ENCODE results near the gene PANK4. TPM values are rescaled to one million over a fixed set of nuclear protein-coding genes. Genes with fewer than 3 reads are reported as not detected.

The PANK4 gene
- total and polyA plus RNA-seq, 9 of the 15 experiments (the other 6 are each of a cell fraction or from before 2014, with no cell fraction given), result 0.93 to 55.6 (median 31.5) TPM

- TF ChIP-seq RBBP5 (IDR thresholded peaks at IDR 0.05; ENCODE audit: borderline replicate concordance, insufficient read depth, low read length, poor library complexity, severe bottlenecking), result no peak
- TF ChIP-seq TFAP4 (CRISPR knock-in tag; IDR thresholded peaks at IDR 0.05; ENCODE audit: borderline replicate concordance), result 0 out of 2 replicates have a peak, but pooled peaks have one; percentile 6
- peak; percentile 63 for TF ChIP-seq USF1 (CRISPR knock-in tag; IDR thresholded peaks at IDR 0.05)
- peak; percentile 92 for TF ChIP-seq MYNN (IDR thresholded peaks at IDR 0.05)
- no peak for TF ChIP-seq MYNN (CRISPR knock-in tag; IDR thresholded peaks at IDR 0.05)
Observed at GRCh38 chr1:2526824-2527555, 594 bp upstream of the PANK4 start (continued).

- H3K27ac ChIP-seq (ENCODE audit: extremely low read depth, low read depth, low read length), result peak overlapping the region; percentile 84
- under 1% methylated on average over 20 of the region's 20 CpGs for WGBS (ENCODE audit: insufficient coverage, low coverage, missing lambda C conversion rate)
- ATAC-seq (peak; percentile 18), DNase-seq (ENCODE audit: extremely low read depth in 1 of 4, low spot score in 3 of 4) (peak in 3 of 4 experiments; percentile 40 to 60 (median 56)), FAIRE-seq (peak; percentile 15)
- H3K9me1 ChIP-seq (ENCODE audit: control insufficient read depth, insufficient read depth, low read length), result peaks cover 18% of the 10 kb centered on the region
- peaks cover 46% of the 10 kb centered on the region for H3K36me3 ChIP-seq (ENCODE audit: control insufficient read depth, insufficient read depth, low read length)
- BruUV-seq (replicated peaks), result no TSS peak
- in situ Hi-C loops (cut with MboI), result loop anchor here (25.0 kb wide), 1 partner anchor 338 kb away; the partner anchor contains the start of gene FAAP20
- intact Hi-C loops (cut with micrococcal nuclease), result no loop called here
- peak overlapping the region; percentile 87 for H3K4me2 ChIP-seq (ENCODE audit: insufficient read depth, low read length)
- peaks cover 24 to 77% of the 10 kb centered on the region in 2 experiments; a peak in 4 of 5 replicates for H3K4me1 ChIP-seq (replicated peaks in 1 of 2; ENCODE audit: control insufficient read depth in 2 of 2, insufficient read depth in 2 of 2, low read length in 2 of 2)
- no peaks in the 10 kb centered on the region for H3K9me3 ChIP-seq (replicated peaks; ENCODE audit: control insufficient read depth, insufficient read depth, low read depth, low read length)
- H2AFZ ChIP-seq (ENCODE audit: low read depth, low read length), result peak overlapping the region; percentile 51; the same call in 1 of the 2 replicates
- CTCF ChIA-PET (ENCODE audit: low intra/inter-chr PET ratio), result no interaction called here
- POLR2A ChIA-PET, result interaction anchor here (0.7 to 2.0 kb wide), 10 partner anchors 8 to 73 kb away, joined by 3 to 11 read pairs (median 5); no protein-coding TSS in a partner anchor
- peaks cover 47% of the 10 kb centered on the region for H3K79me2 ChIP-seq (ENCODE audit: control insufficient read depth, insufficient read depth, low read length)
- peak overlapping the region; percentile 99 for H3K4me3 ChIP-seq
- H4K20me1 ChIP-seq (replicated peaks; ENCODE audit: control insufficient read depth, insufficient read depth, low read length), result peaks cover 43% of the 10 kb centered on the region
- peaks cover 12 to 15% of the 10 kb centered on the region in 2 experiments; a peak in 4 of 5 replicates for H3K27me3 ChIP-seq (ENCODE audit: control insufficient read depth in 2 of 2, insufficient read depth in 2 of 2, low read length in 2 of 2)
- peak overlapping the region; percentile 92 to 97 for H3K9ac ChIP-seq (ENCODE audit: insufficient read depth in 1 of 2, low read depth in 2 of 2, low read length in 2 of 2)
- TF ChIP-seq NFIC (IDR thresholded peaks at IDR 0.05) (no peak), ZBTB49 (CRISPR knock-in tag; IDR thresholded peaks at IDR 0.05; ENCODE audit: borderline replicate concordance) (no peak), MCM3 (IDR thresholded peaks at IDR 0.05) (no peak), EP300 (IDR thresholded peaks at IDR 0.05; ENCODE audit: low read length) (no peak), SAP30 (IDR thresholded peaks at IDR 0.05; ENCODE audit: borderline replicate concordance, insufficient read depth, low read depth, low read length, poor library complexity, severe bottlenecking) (no peak), MYC (IDR thresholded peaks at IDR 0.05; ENCODE audit: low read depth, low read length) (no peak), MYC (CRISPR knock-in tag; IDR thresholded peaks at IDR 0.05; ENCODE audit: borderline replicate concordance, low read depth) (0 out of 2 replicates have a peak, but pooled peaks have one; percentile 38), ID3 (CRISPR knock-in tag; IDR thresholded peaks at IDR 0.05) (no peak), ID3 (tag; IDR thresholded peaks at IDR 0.05) (no peak)
Observed at GRCh38 chr1:2525572-2525919, 850 bp downstream of the PANK4 start.
